GM12878 (cell line): ENCODE results near the gene DGKB. TPM values are rescaled to one million over a fixed set of nuclear protein-coding genes. Genes with fewer than 3 reads are reported as not detected.

ENCODE experiments used
- ATAC-seq: fragments of 200-7000 bp; cut with Tn5 transposase; 3 replicates; pipeline ENCODE4 v1.9.1; 2020; ENCODE audit warnings: mild to moderate bottlenecking, moderate library complexity
- BruUV-seq: library from RNA; stranded (reverse); fragments of 400-500 nt; replicated peaks from 2 replicates; lab custom pipeline; 2021; lab: Mats Ljungman, UMichigan
- CTCF ChIA-PET: fragments of 300-600 bp; sonication (Branson Sonifier 250); formaldehyde crosslinking; extraction: SDS; loops from one replicate; lab custom pipeline; 2021; ENCODE audit warnings: inconsistent platforms; lab: Yijun Ruan, JAX
- POLR2A ChIA-PET: fragments of 350-600 bp; formaldehyde crosslinking; extraction: SDS; loops from one replicate; lab custom pipeline; 2021; ENCODE audit warnings: inconsistent platforms; lab: Charles Lee
- RAD21 ChIA-PET: fragments of 300-600 bp; sonication (Branson Sonifier 250); formaldehyde crosslinking; loops from one replicate; lab custom pipeline; 2023; ENCODE audit warnings: antibody characterized with exemption; ENCODE audit not compliant: unreplicated experiment; lab: Charles Lee
- SMC1A ChIA-PET: fragments of 300-600 bp; sonication (Branson Sonifier 250); formaldehyde crosslinking; loops from one replicate; lab custom pipeline; 2023; ENCODE audit not compliant: unreplicated experiment, uncharacterized antibody; lab: Charles Lee
- DNase-seq: peaks from one replicate; pipeline ENCODE4 v3.0.0-alpha.2; 2011; ENCODE audit warnings: low read depth, low spot score
- FAIRE-seq: peaks from 3 replicates; lab custom pipeline; 2011; peaks lifted over from hg19 to GRCh38; lab: Jason Lieb, UNC
- H2AFZ ChIP-seq: 2 replicates; pipeline ENCODE4 v1.6.0; 2011; ENCODE audit warnings: low read depth, low read length, control low read depth; ENCODE audit not compliant: control insufficient read depth
- H3K27ac ChIP-seq: 2 replicates; pipeline ENCODE4 v1.5.1; 2011; ENCODE audit warnings: control low read depth; ENCODE audit not compliant: control insufficient read depth, insufficient read depth
- H3K27me3 ChIP-seq, 2 experiments: replicated peaks in 1 of 2; 2 replicates each; pipeline versions ENCODE4 v1.6.0 to v1.6.1; 2011; ENCODE audit warnings: low read length in 1 of 2; ENCODE audit not compliant: control insufficient read depth in 2 of 2, insufficient read depth in 2 of 2
- H3K36me3 ChIP-seq, 2 experiments: 2 replicates each; pipeline ENCODE4 v1.5.1; 2011; ENCODE audit warnings: low read length in 1 of 2; ENCODE audit not compliant: control insufficient read depth in 2 of 2, insufficient read depth in 2 of 2
- H3K4me1 ChIP-seq: 2 replicates; pipeline ENCODE4 v1.6.1; 2011; ENCODE audit warnings: mild to moderate bottlenecking, low read length, moderate library complexity, mixed read lengths; ENCODE audit not compliant: control insufficient read depth, insufficient read depth
- H3K4me2 ChIP-seq: 2 replicates; pipeline ENCODE4 v1.6.0; 2011; ENCODE audit warnings: control low read depth; ENCODE audit not compliant: control insufficient read depth, insufficient read depth
- H3K4me3 ChIP-seq: fragments of 200-600 bp; sonication (generic); 2 replicates; pipeline ENCODE4 v1.5.1; 2016
- H3K79me2 ChIP-seq: 2 replicates; pipeline ENCODE4 v1.6.0; 2011; ENCODE audit warnings: low read length; ENCODE audit not compliant: control insufficient read depth, insufficient read depth
- H3K9ac ChIP-seq: 2 replicates; pipeline ENCODE4 v1.8.0; 2011; ENCODE audit warnings: low read length, control low read depth, mixed read lengths; ENCODE audit not compliant: control insufficient read depth, insufficient read depth
- H3K9me3 ChIP-seq: replicated peaks from 3 replicates; pipeline ENCODE4 v1.5.1; 2011; ENCODE audit warnings: mild to moderate bottlenecking, low read length; ENCODE audit not compliant: control insufficient read depth, insufficient read depth
- H4K20me1 ChIP-seq: 2 replicates; pipeline ENCODE4 v1.6.0; 2011; ENCODE audit not compliant: control insufficient read depth, insufficient read depth
- BHLHE40 ChIP-seq, 2 experiments: fragments of 450-650 bp in 1 of 2; IDR thresholded peaks; 2 replicates each; pipeline ENCODE4 v1.6.1; 2011 to 2017; ENCODE audit warnings: low read depth in 2 of 2, borderline replicate concordance in 1 of 2, improper control_type of control experiment in 1 of 2, low read length in 1 of 2, mild to moderate bottlenecking in 1 of 2
- CUX1 ChIP-seq: IDR thresholded peaks from 2 replicates; pipeline ENCODE4 v1.6.1; 2012; ENCODE audit warnings: improper control_type of control experiment, low read depth, low read length; ENCODE audit not compliant: insufficient replicate concordance
- HSF1 ChIP-seq: fragments of 150-350 bp; IDR thresholded peaks from 2 replicates; pipeline ENCODE4 v1.6.1; 2014; ENCODE audit warnings: mild to moderate bottlenecking, low read depth, low read length
- IRF4 ChIP-seq: IDR thresholded peaks from 2 replicates; pipeline ENCODE4 v1.6.1; 2011; ENCODE audit warnings: low read depth, low read length
- LARP7 ChIP-seq: fragments of 450-650 bp; IDR thresholded peaks from 2 replicates; pipeline ENCODE4 v1.6.1; 2017; ENCODE audit warnings: mild to moderate bottlenecking
- MYC ChIP-seq: IDR thresholded peaks from 2 replicates; pipeline ENCODE4 v1.6.1; 2011; ENCODE audit warnings: mild to moderate bottlenecking, low read length, moderate library complexity, inconsistent platforms; ENCODE audit not compliant: insufficient read depth, insufficient replicate concordance, insufficient read length, severe bottlenecking
- NFIC ChIP-seq: IDR thresholded peaks from 2 replicates; pipeline ENCODE4 v1.6.1; 2012; ENCODE audit warnings: low read depth, mild to moderate bottlenecking, inconsistent platforms, low read length, moderate library complexity
- NRF1 ChIP-seq: conservative IDR thresholded peaks from 2 replicates; pipeline ENCODE4 v1.6.1; 2011; ENCODE audit warnings: mild to moderate bottlenecking, low read depth, low read length, improper control_type of control experiment
- POLR2AphosphoS2 ChIP-seq: IDR thresholded peaks from 2 replicates; pipeline ENCODE4 v1.6.1; 2011; ENCODE audit warnings: low read depth, mild to moderate bottlenecking, low read length, improper control_type of control experiment, moderate library complexity
- RCOR1 ChIP-seq: conservative IDR thresholded peaks from 2 replicates; pipeline ENCODE4 v1.6.1; 2012; ENCODE audit warnings: low read depth, low read length, improper control_type of control experiment
- REST ChIP-seq: IDR thresholded peaks from 2 replicates; pipeline ENCODE4 v1.6.1; 2012; ENCODE audit warnings: mild to moderate bottlenecking, low read depth, low read length
- SIN3A ChIP-seq: IDR thresholded peaks from 2 replicates; pipeline ENCODE4 v1.6.1; 2012; ENCODE audit warnings: low read depth, low read length, improper control_type of control experiment
- SMARCA5 ChIP-seq: fragments of 450-650 bp; IDR thresholded peaks from 2 replicates; pipeline ENCODE4 v1.6.1; 2017; ENCODE audit warnings: mild to moderate bottlenecking
- ZSCAN29 ChIP-seq: fragments of 450-650 bp; IDR thresholded peaks from 2 replicates; pipeline ENCODE4 v1.6.1; 2017; ENCODE audit warnings: mild to moderate bottlenecking, moderate library complexity
- WGBS: methylation state at CpG from one replicate; pipeline ENCODE4 v1.1.6; 2016; ENCODE audit warnings: low lambda C conversion rate; ENCODE audit not compliant: insufficient replicate concordance, insufficient coverage; ENCODE audit errors: missing lambda C conversion rate; 5-methylcytosine and 5-hydroxymethylcytosine counted together
- in situ Hi-C: fragments of 300-500 bp; cut with MboI; formaldehyde crosslinking; loops from 9 replicates; pipeline ENCODE4 v1.14.3; 2018; ENCODE audit warnings: mixed read lengths
- intact Hi-C: fragments of 100-400 bp; cut with micrococcal nuclease; formaldehyde crosslinking; loops from one replicate; pipeline ENCODE4 v1.14.2; 2022; ENCODE audit not compliant: unreplicated experiment
- polyA plus RNA-seq, 11 experiments: library from polyadenylated mRNA; depleted of rRNA in 4 of 11; unstranded in 6 of 11; stranded (reverse) in 5 of 11; fragments of >200 nt; fragmentation: Nextera tagmentation in 4 of 11; fragmentation: Illumina TruSeq in 1 of 11; extraction: Ambion mirVana in 4 of 11; extraction: Trizol in 1 of 11; gene quantifications; 1 replicate in 1 of 11; 2 replicates in 10 of 11; pipeline versions ENCODE4 v1.2.1 to v1.2.3, GENCODE V29; 2011 to 2016; ENCODE audit warnings: inconsistent platforms in 2 of 11, missing spikeins in 2 of 11, low read depth in 1 of 11
- total RNA-seq, 4 experiments: library from RNA; depleted of rRNA in 3 of 4; stranded (reverse); fragments of >200 nt in 3 of 4; fragmentation: Illumina TruSeq in 1 of 4; extraction: Trizol in 1 of 4; gene quantifications; 2 replicates each; pipeline versions ENCODE4 v1.2.1 to v1.2.3, GENCODE V29; 2013 to 2021

The DGKB gene
- total and polyA plus RNA-seq, 10 of the 15 experiments (the other 5 are each of a cell fraction or from before 2014, with no cell fraction given) = 0.02 to 0.10 (median 0.04) TPM; not detected in 6

GRCh38 chr7:14777806-14778205 is 124.7 kb downstream of the DGKB start:
- ChIA-PET SMC1A (interaction anchor here (1.1 kb wide), 1 partner anchor 10 kb away, joined by 4 read pairs; no protein-coding TSS in a partner anchor), RAD21 (no interaction called here), POLR2A (no interaction called here), CTCF (no interaction called here)
- no peaks in the 10 kb centered on the region for H3K79me2 ChIP-seq
- H3K27ac ChIP-seq = no peak overlapping the region
- WGBS = 13% methylated on average over 3 of the region's 3 CpGs
- H3K9me3 ChIP-seq = no peaks in the 10 kb centered on the region; the same call in 2 of the 3 replicates
- BruUV-seq = no TSS peak
- ATAC-seq (no peak), DNase-seq (no peak), FAIRE-seq (no peak)
- H3K4me1 ChIP-seq = no peaks in the 10 kb centered on the region
- H3K4me2 ChIP-seq = no peak overlapping the region
- no peak overlapping the region for H2AFZ ChIP-seq
- in situ Hi-C loops = no loop called here
- no peaks in the 10 kb centered on the region for H4K20me1 ChIP-seq
- intact Hi-C loops = no loop called here
- H3K4me3 ChIP-seq = no peak overlapping the region
- no peak overlapping the region for H3K9ac ChIP-seq
- no peaks in the 10 kb centered on the region for H3K27me3 ChIP-seq
- no peaks in the 10 kb centered on the region for H3K36me3 ChIP-seq
- no peak for TF ChIP-seq LARP7
- TF ChIP-seq BHLHE40 (IDR thresholded peaks at IDR 0.05; ENCODE audit: borderline replicate concordance in 1 of 2, low read depth in 2 of 2, low read length in 1 of 2) = no peak
- TF ChIP-seq HSF1 = no peak
- no peak for TF ChIP-seq MYC
- TF ChIP-seq NFIC = no peak
- no peak for TF ChIP-seq ZSCAN29
- TF ChIP-seq SIN3A = no peak
- TF ChIP-seq CUX1 = no peak
- TF ChIP-seq REST = no peak
- TF ChIP-seq RCOR1 = no peak
- TF ChIP-seq POLR2AphosphoS2 = no peak
- TF ChIP-seq NRF1 = no peak
- TF ChIP-seq SMARCA5 = no peak
- TF ChIP-seq IRF4 = no peak
